Panc1 (cell line): Measurements from ENCODE around the gene PLA2G4C. TPM values are rescaled to one million over a fixed set of nuclear protein-coding genes. Genes with fewer than 3 reads are reported as not detected.

Experiments used
- ATAC-seq: fragments of 200-7000 bp; cut with Tn5 transposase; 2 replicates; pipeline ENCODE4 v1.9.1; 2020; ENCODE audit warnings: mild to moderate bottlenecking, moderate library complexity
- BruUV-seq: library from RNA; stranded (reverse); fragments of 400-500 nt; replicated peaks from 2 replicates; lab custom pipeline; 2021; lab: Mats Ljungman, UMichigan
- CTCF ChIA-PET: fragments of 300-600 bp; sonication (Branson Sonifier 250); formaldehyde crosslinking; loops from one replicate; lab custom pipeline; 2022; ENCODE audit warnings: antibody characterized with exemption; lab: Charles Lee
- POLR2A ChIA-PET: fragments of 300-600 bp; sonication (Branson Sonifier 250); formaldehyde crosslinking; loops from one replicate; lab custom pipeline; 2022; ENCODE audit warnings: antibody characterized with exemption; lab: Charles Lee
- DNase-seq: peaks from one replicate; pipeline ENCODE4 v3.0.0-alpha.2; 2010; ENCODE audit warnings: low read depth, low spot score
- H3K27ac ChIP-seq: 2 replicates; pipeline ENCODE4 v1.5.1; 2011; ENCODE audit warnings: mild to moderate bottlenecking, low read length, inconsistent platforms
- H3K27me3 ChIP-seq: fragments of 200-500 bp; sonication (Bioruptor generic); 2 replicates; pipeline ENCODE4 v1.6.0; 2014; ENCODE audit warnings: low read length, inconsistent platforms; ENCODE audit not compliant: control insufficient read depth, insufficient read depth
- H3K36me3 ChIP-seq: fragments of 200-500 bp; sonication (Bioruptor generic); 2 replicates; pipeline ENCODE4 v1.5.1; 2014; ENCODE audit warnings: inconsistent platforms, mild to moderate bottlenecking, low read length, moderate library complexity; ENCODE audit not compliant: control insufficient read depth, insufficient read depth
- H3K4me1 ChIP-seq: 2 replicates; pipeline ENCODE4 v1.5.1; 2011; ENCODE audit warnings: inconsistent platforms, mild to moderate bottlenecking, low read length, moderate library complexity; ENCODE audit not compliant: control insufficient read depth, insufficient read depth
- H3K4me3 ChIP-seq, 2 experiments: 2 replicates each; pipeline ENCODE4 v1.5.1; 2011 to 2012; ENCODE audit warnings: low read depth in 2 of 2, low read length in 2 of 2, mild to moderate bottlenecking in 2 of 2, inconsistent platforms in 1 of 2, moderate library complexity in 1 of 2
- H3K9me3 ChIP-seq: fragments of 200-500 bp; sonication (Bioruptor generic); 2 replicates; pipeline ENCODE4 v1.5.1; 2014; ENCODE audit warnings: low read depth, mild to moderate bottlenecking, inconsistent platforms, low read length, moderate library complexity; ENCODE audit not compliant: control insufficient read depth, insufficient read depth
- CTCF ChIP-seq: fragments of 450-650 bp; IDR thresholded peaks from 2 replicates; pipeline ENCODE4 v1.5.1; 2017; ENCODE audit warnings: mild to moderate bottlenecking
- POLR2AphosphoS5 ChIP-seq: IDR thresholded peaks from 2 replicates; pipeline ENCODE4 v1.6.1; 2012; ENCODE audit warnings: mild to moderate bottlenecking, low read depth, low read length, moderate library complexity
- REST ChIP-seq, 2 experiments: IDR thresholded peaks; 2 replicates each; pipeline ENCODE4 v1.6.1; 2011 to 2012; ENCODE audit warnings: low read depth in 2 of 2, control low read depth in 1 of 2, low read length in 1 of 2, mild to moderate bottlenecking in 1 of 2, moderate library complexity in 1 of 2; ENCODE audit not compliant: insufficient read depth in 1 of 2
- SIN3A ChIP-seq: IDR thresholded peaks from 2 replicates; pipeline ENCODE4 v1.6.1; 2012; ENCODE audit warnings: low read depth, mild to moderate bottlenecking, low read length, moderate library complexity, borderline replicate concordance; ENCODE audit not compliant: insufficient read depth
- TCF7L2 ChIP-seq: IDR thresholded peaks from 2 replicates; pipeline ENCODE4 v1.6.1; 2011; ENCODE audit warnings: mild to moderate bottlenecking, low read depth, low read length, inconsistent platforms
- in situ Hi-C: cut with HindIII; loops from 2 replicates; pipeline ENCODE4 v1.10.0; 2016; ENCODE audit warnings: low sequenced_read_pairs, low pct_unique_long_range_greater_than_20kb
- intact Hi-C: fragments of 100-400 bp; cut with micrococcal nuclease; formaldehyde crosslinking; loops from one replicate; pipeline ENCODE4 v1.10.0; 2022; ENCODE audit not compliant: unreplicated experiment
- total RNA-seq: library from RNA; stranded (reverse); gene quantifications from one replicate; pipeline ENCODE4 v1.2.1, GENCODE V29; 2021; ENCODE audit not compliant: unreplicated experiment

Gene PLA2G4C
- total RNA-seq, 1 experiment from 2014 or later: 2.0 TPM

GRCh38 chr19:48122421-48122820 lies 11.8 kb upstream of the PLA2G4C start:
- no TSS peak for BruUV-seq
- ChIA-PET POLR2A (no interaction called here), CTCF (no interaction called here)
- Histone ChIP-seq H3K27ac (no peak overlapping the region), H3K27me3 (no peaks in the 10 kb centered on the region), H3K4me1 (no peaks in the 10 kb centered on the region), H3K9me3 (no peaks in the 10 kb centered on the region), H3K4me3 (no peak overlapping the region), H3K36me3 (no peaks in the 10 kb centered on the region; the same call in 1 of the 2 replicates)
- intact Hi-C loops: no loop called here
- TF ChIP-seq CTCF (no peak), SIN3A (no peak), TCF7L2 (no peak), REST (IDR thresholded peaks at IDR 0.05; ENCODE audit: insufficient read depth in 1 of 2, low read depth in 2 of 2, low read length in 1 of 2) (no peak), POLR2AphosphoS5 (no peak)
- DNase-seq (no peak), ATAC-seq (no peak)
- in situ Hi-C loops: no loop called here

GRCh38 chr19:48121909-48122371 lies 11.3 kb upstream of the PLA2G4C start:
- in situ Hi-C loops: no loop called here
- H3K4me1 ChIP-seq: no peaks in the 10 kb centered on the region
- TF ChIP-seq SIN3A (no peak), TCF7L2 (no peak), POLR2AphosphoS5 (no peak), REST (IDR thresholded peaks at IDR 0.05; ENCODE audit: insufficient read depth in 1 of 2, low read depth in 2 of 2, low read length in 1 of 2) (no peak), CTCF (no peak)
- H3K36me3 ChIP-seq: no peaks in the 10 kb centered on the region; the same call in 1 of the 2 replicates
- CTCF ChIA-PET: no interaction called here
- ATAC-seq (no peak), DNase-seq (no peak)
- intact Hi-C loops: no loop called here
- H3K27me3 ChIP-seq: no peaks in the 10 kb centered on the region
- no TSS peak for BruUV-seq
- POLR2A ChIA-PET: no interaction called here
- H3K4me3 ChIP-seq: no peak overlapping the region
- no peak overlapping the region for H3K27ac ChIP-seq
- no peaks in the 10 kb centered on the region for H3K9me3 ChIP-seq
